Lung (tissue), 12 donors: ENCODE measurements around the gene SLC25A18. TPM values are rescaled to one million over a fixed set of nuclear protein-coding genes. Genes with fewer than 3 reads are reported as not detected.
"Not testable (repeated sequence)": the region's sequence is repeated elsewhere in the genome, so short reads cannot be mapped to it uniquely, and the experiment has no call there.

Source experiments
- ATAC-seq: fragments of 200-7000 bp; cut with Tn5 transposase; one replicate; pipeline ENCODE4 v1.9.1; 2020; ENCODE audit warnings: moderate number of reproducible peaks; ENCODE audit not compliant: insufficient read depth, low FRiP score
- DNase-seq, 3 donors: peaks; one replicate each; pipeline ENCODE4 v3.0.0-alpha.2; 2013 to 2017
- H3K27ac ChIP-seq, 2 donors: one replicate each; pipeline ENCODE4 v1.5.1; 2013; ENCODE audit warnings: mild to moderate bottlenecking in 2 of 2, moderate library complexity in 2 of 2, control low read depth in 1 of 2, inconsistent platforms in 1 of 2, low read depth in 1 of 2, low read length in 1 of 2
- H3K27me3 ChIP-seq, 3 donors: one replicate each; pipeline ENCODE4 v1.5.1; 2013; ENCODE audit warnings: low read length in 2 of 3; ENCODE audit not compliant: control insufficient read depth in 3 of 3, insufficient read depth in 3 of 3
- H3K36me3 ChIP-seq, 4 donors: one replicate each; pipeline ENCODE4 v1.5.1; 2013; ENCODE audit warnings: low read length in 4 of 4, mild to moderate bottlenecking in 1 of 4, moderate library complexity in 1 of 4; ENCODE audit not compliant: control insufficient read depth in 4 of 4, insufficient read depth in 4 of 4
- H3K4me1 ChIP-seq, 5 donors: one replicate each; pipeline ENCODE4 v1.5.1; 2013; ENCODE audit warnings: low read length in 5 of 5, mild to moderate bottlenecking in 2 of 5, moderate library complexity in 1 of 5; ENCODE audit not compliant: control insufficient read depth in 5 of 5, insufficient read depth in 5 of 5
- H3K4me3 ChIP-seq: one replicate; pipeline ENCODE4 v1.5.1; 2013; ENCODE audit warnings: mild to moderate bottlenecking, control low read depth, moderate library complexity
- H3K9ac ChIP-seq, 2 donors: one replicate each; pipeline ENCODE4 v1.5.1; 2013; ENCODE audit warnings: low read length in 2 of 2, control low read depth in 1 of 2; ENCODE audit not compliant: insufficient read depth in 1 of 2
- H3K9me3 ChIP-seq, 4 donors: one replicate each; pipeline ENCODE4 v1.5.1; 2013; ENCODE audit warnings: low read length in 3 of 4, mild to moderate bottlenecking in 1 of 4, moderate library complexity in 1 of 4; ENCODE audit not compliant: control insufficient read depth in 4 of 4, insufficient read depth in 3 of 4
- CTCF ChIP-seq: IDR thresholded peaks from 2 replicates; pipeline ENCODE4 v1.5.1; 2012; ENCODE audit warnings: mild to moderate bottlenecking; ENCODE audit errors: control extremely low read depth, extremely low read depth
- WGBS, 2 donors: extraction: QIAGEN DNeasy Blood & Tissue Kit; methylation state at CpG; one replicate each; pipeline ENCODE4 v1.1.7; 2013; 5-methylcytosine and 5-hydroxymethylcytosine counted together
- polyA plus RNA-seq, 2 donors: library from polyadenylated mRNA; stranded (reverse); fragments of 200-250 nt; gene quantifications; one replicate each; pipeline ENCODE4 v1.2.1, GENCODE V29; 2013
- total RNA-seq, 2 donors: library from RNA; depleted of rRNA in 1 of 2; stranded (reverse); fragments of >200 nt in 1 of 2; gene quantifications; one replicate each; pipeline ENCODE4 v1.2.1, GENCODE V29; 2014 to 2021
- donor health status: control.
- donor health status: control.
- donor health status: Bipolar disorder and iron deficiency.
- donor health status: healthy.
- donor health status: DM: yes; HTN: yes; CAD: no.

Gene SLC25A18
- total and polyA plus RNA-seq, 4 donors = 0.25 to 1.3 (median 0.75) TPM; not detected in 1

- 74 to 92% methylated on average over 4 of the region's 4 CpGs for WGBS, 2 donors
- Histone ChIP-seq H3K9ac (no peak overlapping the region), H3K27ac (no peak overlapping the region), H3K9me3 (no peaks in the 10 kb centered on the region), H3K4me3 (no peak overlapping the region), H3K4me1 (peaks cover 0 to 11% (median 4%) of the 10 kb centered on the region in 5 donors), H3K27me3 (no peaks in the 10 kb centered on the region), H3K36me3 (peaks cover 0 to 4% (median 0%) of the 10 kb centered on the region in 4 donors)
- TF ChIP-seq CTCF = no peak
- DNase-seq (no peak), ATAC-seq (no peak)
These were observed 70.1 kb downstream of the SLC25A18 start for GRCh38 chr22:17633217-17633997.

- Histone ChIP-seq H3K9ac (no peak overlapping the region), H3K27me3 (no peaks in the 10 kb centered on the region), H3K4me1 (peaks cover 0 to 11% (median 4%) of the 10 kb centered on the region in 5 donors), H3K9me3 (no peaks in the 10 kb centered on the region), H3K27ac (no peak overlapping the region), H3K4me3 (no peak overlapping the region), H3K36me3 (peaks cover 0 to 6% (median 0%) of the 10 kb centered on the region in 4 donors)
- DNase-seq (no peak), ATAC-seq (no peak)
- WGBS, 2 donors = 92 to 94% methylated on average over 3 of the region's 3 CpGs
- TF ChIP-seq CTCF = no peak
These were observed 70.7 kb downstream of the SLC25A18 start for GRCh38 chr22:17633998-17634323.

GRCh38 chr22:17634696-17635095 is 71.4 kb downstream of the SLC25A18 start:
- Histone ChIP-seq H3K27me3 (no peaks in the 10 kb centered on the region), H3K4me1 (peaks cover 1 to 9% (median 4%) of the 10 kb centered on the region in 5 donors), H3K27ac (no peak overlapping the region), H3K36me3 (peaks cover 0 to 7% (median 0%) of the 10 kb centered on the region in 4 donors), H3K9me3 (no peaks in the 10 kb centered on the region), H3K9ac (no peak overlapping the region), H3K4me3 (no peak overlapping the region)
- no peak for TF ChIP-seq CTCF
- WGBS, 2 donors = 93 to 98% methylated on average over 3 of the region's 3 CpGs
- DNase-seq = no peak
- ATAC-seq = no peak

GRCh38 chr22:17636850-17637249 is 73.6 kb downstream of the SLC25A18 start:
- 87 to 88% methylated on average over 10 of the region's 10 CpGs for WGBS, 2 donors
- H3K27ac ChIP-seq, H3K4me3 ChIP-seq, H3K36me3 ChIP-seq, H3K9me3 ChIP-seq, H3K27me3 ChIP-seq, ATAC-seq, H3K9ac ChIP-seq, DNase-seq: not testable (repeated sequence)
- H3K4me1 ChIP-seq = peaks cover 4 to 16% (median 8%) of the 10 kb centered on the region in 5 donors
